ENCODE measurements around the gene WDR12.

GRCh38 chr2:202934456-202934855 lies 23.0 kb upstream of the WDR12 start:
- TF ChIP-seq CTCF (IDR thresholded peaks at IDR 0.05; ENCODE audit: low read length) (no peak), EZH2 (optimal IDR thresholded peaks at IDR 0.05; ENCODE audit: low read depth, low read length) (no peak)
